GM12878 (cell line): ENCODE results near the gene ZNF883. TPM values are rescaled to one million over a fixed set of nuclear protein-coding genes. Genes with fewer than 3 reads are reported as not detected.

Experiments
- ATAC-seq: fragments of 200-7000 bp; cut with Tn5 transposase; 3 replicates; pipeline ENCODE4 v1.9.1; 2020; ENCODE audit warnings: mild to moderate bottlenecking, moderate library complexity
- BruUV-seq: library from RNA; stranded (reverse); fragments of 400-500 nt; replicated peaks from 2 replicates; lab custom pipeline; 2021; lab: Mats Ljungman, UMichigan
- CTCF ChIA-PET: fragments of 300-600 bp; sonication (Branson Sonifier 250); formaldehyde crosslinking; extraction: SDS; loops from one replicate; lab custom pipeline; 2021; ENCODE audit warnings: inconsistent platforms; lab: Yijun Ruan, JAX
- POLR2A ChIA-PET: fragments of 350-600 bp; formaldehyde crosslinking; extraction: SDS; loops from one replicate; lab custom pipeline; 2021; ENCODE audit warnings: inconsistent platforms; lab: Charles Lee
- RAD21 ChIA-PET: fragments of 300-600 bp; sonication (Branson Sonifier 250); formaldehyde crosslinking; loops from one replicate; lab custom pipeline; 2023; ENCODE audit warnings: antibody characterized with exemption; ENCODE audit not compliant: unreplicated experiment; lab: Charles Lee
- SMC1A ChIA-PET: fragments of 300-600 bp; sonication (Branson Sonifier 250); formaldehyde crosslinking; loops from one replicate; lab custom pipeline; 2023; ENCODE audit not compliant: unreplicated experiment, uncharacterized antibody; lab: Charles Lee
- DNase-seq: peaks from one replicate; pipeline ENCODE4 v3.0.0-alpha.2; 2011; ENCODE audit warnings: low read depth, low spot score
- FAIRE-seq: peaks from 3 replicates; lab custom pipeline; 2011; peaks lifted over from hg19 to GRCh38; lab: Jason Lieb, UNC
- H2AFZ ChIP-seq: 2 replicates; pipeline ENCODE4 v1.6.0; 2011; ENCODE audit warnings: low read depth, low read length, control low read depth; ENCODE audit not compliant: control insufficient read depth
- H3K27ac ChIP-seq: 2 replicates; pipeline ENCODE4 v1.5.1; 2011; ENCODE audit warnings: control low read depth; ENCODE audit not compliant: control insufficient read depth, insufficient read depth
- H3K27me3 ChIP-seq, 2 experiments: replicated peaks in 1 of 2; 2 replicates each; pipeline versions ENCODE4 v1.6.0 to v1.6.1; 2011; ENCODE audit warnings: low read length in 1 of 2; ENCODE audit not compliant: control insufficient read depth in 2 of 2, insufficient read depth in 2 of 2
- H3K36me3 ChIP-seq, 2 experiments: 2 replicates each; pipeline ENCODE4 v1.5.1; 2011; ENCODE audit warnings: low read length in 1 of 2; ENCODE audit not compliant: control insufficient read depth in 2 of 2, insufficient read depth in 2 of 2
- H3K4me1 ChIP-seq: 2 replicates; pipeline ENCODE4 v1.6.1; 2011; ENCODE audit warnings: mild to moderate bottlenecking, low read length, moderate library complexity, mixed read lengths; ENCODE audit not compliant: control insufficient read depth, insufficient read depth
- H3K4me2 ChIP-seq: 2 replicates; pipeline ENCODE4 v1.6.0; 2011; ENCODE audit warnings: control low read depth; ENCODE audit not compliant: control insufficient read depth, insufficient read depth
- H3K4me3 ChIP-seq: fragments of 200-600 bp; sonication (generic); 2 replicates; pipeline ENCODE4 v1.5.1; 2016
- H3K79me2 ChIP-seq: 2 replicates; pipeline ENCODE4 v1.6.0; 2011; ENCODE audit warnings: low read length; ENCODE audit not compliant: control insufficient read depth, insufficient read depth
- H3K9ac ChIP-seq: 2 replicates; pipeline ENCODE4 v1.8.0; 2011; ENCODE audit warnings: low read length, control low read depth, mixed read lengths; ENCODE audit not compliant: control insufficient read depth, insufficient read depth
- H3K9me3 ChIP-seq: replicated peaks from 3 replicates; pipeline ENCODE4 v1.5.1; 2011; ENCODE audit warnings: mild to moderate bottlenecking, low read length; ENCODE audit not compliant: control insufficient read depth, insufficient read depth
- H4K20me1 ChIP-seq: 2 replicates; pipeline ENCODE4 v1.6.0; 2011; ENCODE audit not compliant: control insufficient read depth, insufficient read depth
- BCL11A ChIP-seq: IDR thresholded peaks from 2 replicates; pipeline ENCODE4 v1.6.1; 2011; ENCODE audit warnings: low read depth, low read length
- BCL3 ChIP-seq: IDR thresholded peaks from 2 replicates; pipeline ENCODE4 v1.6.1; 2011; ENCODE audit warnings: borderline replicate concordance, low read depth, mild to moderate bottlenecking, moderate library complexity, low read length; ENCODE audit not compliant: insufficient read depth, poor library complexity, severe bottlenecking
- CBX5 ChIP-seq: sonication (generic); IDR thresholded peaks from 2 replicates; pipeline ENCODE4 v1.6.1; 2016; ENCODE audit warnings: low read depth, moderate library complexity, mild to moderate bottlenecking, inconsistent platforms
- CREB1 ChIP-seq: IDR thresholded peaks from 2 replicates; pipeline ENCODE4 v1.6.1; 2012; ENCODE audit warnings: low read depth, mild to moderate bottlenecking, inconsistent platforms
- MXI1 ChIP-seq: fragments of 150-350 bp; IDR thresholded peaks from 2 replicates; pipeline ENCODE4 v1.6.1; 2011; ENCODE audit warnings: low read depth, mild to moderate bottlenecking, inconsistent platforms, low read length, improper control_type of control experiment
- NBN ChIP-seq: fragments of 450-650 bp; IDR thresholded peaks from 2 replicates; pipeline ENCODE4 v1.6.1; 2016
- NFYB ChIP-seq: IDR thresholded peaks from 2 replicates; pipeline ENCODE4 v1.6.1; 2011; ENCODE audit warnings: low read depth, mild to moderate bottlenecking, low read length, improper control_type of control experiment, moderate library complexity; ENCODE audit not compliant: insufficient read depth
- NR2C2 ChIP-seq: IDR thresholded peaks from 2 replicates; pipeline ENCODE4 v1.6.1; 2011; ENCODE audit warnings: borderline replicate concordance, low read depth; ENCODE audit not compliant: control insufficient read depth, insufficient read length
- PKNOX1 ChIP-seq: fragments of 450-650 bp; IDR thresholded peaks from 2 replicates; pipeline ENCODE4 v1.6.1; 2016; ENCODE audit warnings: mild to moderate bottlenecking
- POLR2AphosphoS5 ChIP-seq: IDR thresholded peaks from 2 replicates; pipeline ENCODE4 v1.6.1; 2011; ENCODE audit warnings: mild to moderate bottlenecking, low read length, inconsistent platforms
- RB1 ChIP-seq: fragments of 450-650 bp; formaldehyde crosslinking; IDR thresholded peaks from 2 replicates; pipeline ENCODE4 v1.6.1; 2017; ENCODE audit warnings: mild to moderate bottlenecking, borderline replicate concordance
- RBBP5 ChIP-seq: fragments of 200-600 bp; sonication (generic); conservative IDR thresholded peaks from 2 replicates; pipeline ENCODE4 v1.6.1; 2016
- RCOR1 ChIP-seq: conservative IDR thresholded peaks from 2 replicates; pipeline ENCODE4 v1.6.1; 2012; ENCODE audit warnings: low read depth, low read length, improper control_type of control experiment
- RELA ChIP-seq: fragments of 450-650 bp; IDR thresholded peaks from 2 replicates; pipeline ENCODE4 v1.8.0; 2014; ENCODE audit warnings: borderline replicate concordance; ENCODE audit not compliant: partially characterized antibody
- RUNX3 ChIP-seq: IDR thresholded peaks from 2 replicates; pipeline ENCODE4 v1.6.1; 2012; ENCODE audit warnings: low read length, inconsistent platforms
- STAT3 ChIP-seq: IDR thresholded peaks from 2 replicates; pipeline ENCODE4 v1.6.1; 2011; ENCODE audit warnings: low read depth, low read length, improper control_type of control experiment
- SUZ12 ChIP-seq: fragments of 200-600 bp; sonication (generic); IDR thresholded peaks from one replicate; pipeline ENCODE4 v1.6.1; 2018; ENCODE audit warnings: antibody characterized with exemption, mild to moderate bottlenecking; ENCODE audit not compliant: unreplicated experiment
- ZSCAN29 ChIP-seq: fragments of 450-650 bp; IDR thresholded peaks from 2 replicates; pipeline ENCODE4 v1.6.1; 2017; ENCODE audit warnings: mild to moderate bottlenecking, moderate library complexity
- whole genome bisulfite sequencing: methylation state at CpG from one replicate; pipeline ENCODE4 v1.1.6; 2016; ENCODE audit warnings: low lambda C conversion rate; ENCODE audit not compliant: insufficient replicate concordance, insufficient coverage; ENCODE audit errors: missing lambda C conversion rate; 5-methylcytosine and 5-hydroxymethylcytosine counted together
- in situ Hi-C: fragments of 300-500 bp; cut with MboI; formaldehyde crosslinking; loops from 9 replicates; pipeline ENCODE4 v1.14.3; 2018; ENCODE audit warnings: mixed read lengths
- intact Hi-C: fragments of 100-400 bp; cut with micrococcal nuclease; formaldehyde crosslinking; loops from one replicate; pipeline ENCODE4 v1.14.2; 2022; ENCODE audit not compliant: unreplicated experiment
- polyA plus RNA-seq, 11 experiments: library from polyadenylated mRNA; depleted of rRNA in 4 of 11; unstranded in 6 of 11; stranded (reverse) in 5 of 11; fragments of >200 nt; fragmentation: Nextera tagmentation in 4 of 11; fragmentation: Illumina TruSeq in 1 of 11; extraction: Ambion mirVana in 4 of 11; extraction: Trizol in 1 of 11; gene quantifications; 1 replicate in 1 of 11; 2 replicates in 10 of 11; pipeline versions ENCODE4 v1.2.1 to v1.2.3, GENCODE V29; 2011 to 2016; ENCODE audit warnings: inconsistent platforms in 2 of 11, missing spikeins in 2 of 11, low read depth in 1 of 11
- total RNA-seq, 4 experiments: library from RNA; depleted of rRNA in 3 of 4; stranded (reverse); fragments of >200 nt in 3 of 4; fragmentation: Illumina TruSeq in 1 of 4; extraction: Trizol in 1 of 4; gene quantifications; 2 replicates each; pipeline versions ENCODE4 v1.2.1 to v1.2.3, GENCODE V29; 2013 to 2021
- TF ChIP-seq, protein P1 (sequence below): IDR thresholded peaks from 2 replicates; pipeline ENCODE4 v1.6.1; 2011; ENCODE audit warnings: low read depth, mild to moderate bottlenecking, low read length, moderate library complexity, borderline replicate concordance; ENCODE audit errors: extremely low read depth

Gene ZNF883
- total and polyA plus RNA-seq, 10 of the 15 experiments (the other 5 are each of a cell fraction or from before 2014, with no cell fraction given): 0.10 to 0.72 (median 0.25) TPM

GRCh38 chr9:113057193-113057592 is 45.2 kb upstream of the ZNF883 start:
- TF ChIP-seq NFYB (no peak), PKNOX1 (no peak), CREB1 (no peak), SUZ12 (no peak), POLR2AphosphoS5 (no peak), CBX5 (no peak), MXI1 (no peak), RB1 (no peak), RELA (no peak), BCL11A (no peak), RCOR1 (no peak), BCL3 (no peak), RBBP5 (no peak), NR2C2 (no peak), NBN (no peak), STAT3 (no peak), RUNX3 (no peak), ZSCAN29 (no peak)
- TF ChIP-seq, protein P1, sequence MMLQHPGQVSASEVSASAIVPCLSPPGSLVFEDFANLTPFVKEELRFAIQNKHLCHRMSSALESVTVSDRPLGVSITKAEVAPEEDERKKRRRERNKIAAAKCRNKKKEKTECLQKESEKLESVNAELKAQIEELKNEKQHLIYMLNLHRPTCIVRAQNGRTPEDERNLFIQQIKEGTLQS: no peak
- Histone ChIP-seq H3K27ac (peak overlapping the region; percentile 60; the same call in 1 of the 2 replicates), H3K4me1 (no peaks in the 10 kb centered on the region), H3K27me3 (no peaks in the 10 kb centered on the region), H3K36me3 (no peaks in the 10 kb centered on the region), H3K9me3 (peaks cover 6% of the 10 kb centered on the region; the same call in 2 of the 3 replicates), H4K20me1 (no peaks in the 10 kb centered on the region), H3K4me2 (peak overlapping the region; percentile 53; the same call in 1 of the 2 replicates), H3K4me3 (peak overlapping the region; percentile 66), H3K79me2 (no peaks in the 10 kb centered on the region), H2AFZ (peak overlapping the region; percentile 94), H3K9ac (peak overlapping the region; percentile 45; the same call in 1 of the 2 replicates)
- intact Hi-C loops (no loop called here), in situ Hi-C loops (no loop called here)
- no peak for DNase-seq
- POLR2A ChIA-PET: no interaction called here
- BruUV-seq: no TSS peak
- RAD21 ChIA-PET: no interaction called here
- SMC1A ChIA-PET: no interaction called here
- ATAC-seq: no peak
- CTCF ChIA-PET: no interaction called here
- WGBS: 20% methylated on average over 5 of the region's 5 CpGs
- FAIRE-seq: no peak
